Measurements from ENCODE around the gene CNOT6L.

The CNOT6L gene

GRCh38 chr4:77820649-77821561, 1.7 kb upstream of the CNOT6L start:
- DNase-seq (ENCODE audit: low read depth), result no peak

GRCh38 chr4:77819843-77820648, 878 bp upstream of the CNOT6L start:
- peak; percentile 93 for DNase-seq (ENCODE audit: low read depth)

GRCh38 chr4:77819404-77819842, 255 bp upstream of the CNOT6L start:
- DNase-seq (ENCODE audit: low read depth), result peak; percentile 82

GRCh38 chr4:77818073-77818601, 1.0 kb downstream of the CNOT6L start:
- peak; percentile 30 for DNase-seq (ENCODE audit: low read depth)

- no peak for DNase-seq (ENCODE audit: low read depth)
Observed at GRCh38 chr4:77817304-77818072, 1.7 kb downstream of the CNOT6L start.

- DNase-seq (ENCODE audit: low read depth), result no peak
Observed at GRCh38 chr4:77816546-77816945, 2.6 kb downstream of the CNOT6L start.

- DNase-seq (ENCODE audit: low read depth), result no peak
Observed at GRCh38 chr4:77815636-77816035, 3.5 kb downstream of the CNOT6L start.

GRCh38 chr4:77805840-77806239, 13.3 kb downstream of the CNOT6L start:
- DNase-seq (ENCODE audit: low read depth), result no peak

GRCh38 chr4:77804471-77804870, 14.7 kb downstream of the CNOT6L start:
- DNase-seq (ENCODE audit: low read depth), result no peak

GRCh38 chr4:77802402-77802801, 16.8 kb downstream of the CNOT6L start:
- DNase-seq (ENCODE audit: low read depth), result no peak

GRCh38 chr4:77801260-77801608, 17.9 kb downstream of the CNOT6L start:
- no peak for DNase-seq (ENCODE audit: low read depth)

GRCh38 chr4:77800483-77801259, 18.5 kb downstream of the CNOT6L start:
- no peak for DNase-seq (ENCODE audit: low read depth)

GRCh38 chr4:77800077-77800476, 19.1 kb downstream of the CNOT6L start:
- no peak for DNase-seq (ENCODE audit: low read depth)

- DNase-seq (ENCODE audit: low read depth), result no peak
Observed at GRCh38 chr4:77798385-77798784, 20.8 kb downstream of the CNOT6L start.

GRCh38 chr4:77797239-77797638, 21.9 kb downstream of the CNOT6L start:
- DNase-seq (ENCODE audit: low read depth), result no peak

GRCh38 chr4:77795326-77795725, 23.8 kb downstream of the CNOT6L start:
- DNase-seq (ENCODE audit: low read depth), result no peak

- DNase-seq (ENCODE audit: low read depth), result no peak
Observed at GRCh38 chr4:77790146-77790545, 29.0 kb downstream of the CNOT6L start.

- no peak for DNase-seq (ENCODE audit: low read depth)
Observed at GRCh38 chr4:77788990-77789389, 30.2 kb downstream of the CNOT6L start.

GRCh38 chr4:77787969-77788368, 31.2 kb downstream of the CNOT6L start:
- no peak for DNase-seq (ENCODE audit: low read depth)

GRCh38 chr4:77785669-77786068, 33.5 kb downstream of the CNOT6L start:
- no peak for DNase-seq (ENCODE audit: low read depth)

GRCh38 chr4:77783895-77784294, 35.3 kb downstream of the CNOT6L start:
- DNase-seq (ENCODE audit: low read depth), result no peak

All from activated T-helper 1 cell treated with Interleukin-2 at 50 U/mL for 16 hours (primary cell).